Measurements from ENCODE around the gene ACOX2. TPM values are rescaled to one million over a fixed set of nuclear protein-coding genes. Genes with fewer than 3 reads are reported as not detected.

The ACOX2 gene
- total RNA-seq, 1 donor from 2014 or later: not detected

- H3K27ac Mint-ChIP-seq: no peak overlapping the region
- no peak overlapping the region for H3K4me3 Mint-ChIP-seq
- no peak for DNase-seq (ENCODE audit: low spot score)
- no peaks in the 10 kb centered on the region for H3K4me1 Mint-ChIP-seq (ENCODE audit: low read depth)
- no peaks in the 10 kb centered on the region for H3K9me3 Mint-ChIP-seq
- peaks cover 7% of the 10 kb centered on the region for H3K27me3 Mint-ChIP-seq (ENCODE audit: insufficient read depth)
- no peaks in the 10 kb centered on the region for H3K36me3 Mint-ChIP-seq (ENCODE audit: low read depth)
- intact Hi-C loops (cut with micrococcal nuclease): no loop called here
These were observed 10.5 kb downstream of the ACOX2 start for GRCh38 chr3:58526515-58526957.

- Mint-ChIP-seq H3K27me3 (ENCODE audit: insufficient read depth) (peaks cover 7% of the 10 kb centered on the region), H3K9me3 (no peaks in the 10 kb centered on the region), H3K4me3 (no peak overlapping the region), H3K4me1 (ENCODE audit: low read depth) (no peaks in the 10 kb centered on the region), H3K36me3 (ENCODE audit: low read depth) (no peaks in the 10 kb centered on the region), H3K27ac (no peak overlapping the region)
- no peak for DNase-seq (ENCODE audit: low spot score)
- intact Hi-C loops (cut with micrococcal nuclease): no loop called here
These were observed 12.6 kb downstream of the ACOX2 start for GRCh38 chr3:58524326-58524888.

DNA sequence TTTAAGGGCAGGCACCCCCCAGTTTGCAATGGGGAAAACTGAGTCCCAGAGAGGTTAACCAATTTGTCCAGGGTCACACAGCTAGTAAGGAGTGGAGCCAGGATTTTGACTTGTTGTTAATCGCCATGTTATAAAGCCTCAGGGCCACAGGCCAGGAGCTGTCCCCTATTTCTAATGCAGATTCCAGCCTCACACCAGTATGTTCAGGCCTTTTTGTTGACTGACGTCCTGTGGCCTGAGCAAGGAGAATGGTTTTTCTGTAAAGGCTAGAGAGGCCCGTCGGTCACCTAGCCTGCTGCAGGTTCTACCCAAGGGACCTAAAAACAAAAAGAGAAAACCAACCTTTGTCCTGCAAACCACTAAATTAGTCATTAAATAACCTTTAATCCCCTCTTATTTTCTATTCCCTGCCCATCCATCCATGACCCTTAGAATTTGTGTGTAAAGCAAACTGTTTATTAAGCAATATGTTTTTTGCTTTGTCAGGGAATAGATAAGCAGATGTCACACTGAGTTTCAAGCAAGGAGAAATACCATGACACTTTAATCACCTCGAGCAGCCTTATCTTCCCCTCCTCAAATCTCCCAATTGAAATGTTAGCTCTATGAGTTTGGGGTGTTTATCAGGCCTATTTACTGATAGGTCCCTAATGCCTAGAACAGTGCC, 14.1 kb downstream of the ACOX2 start:
- intact Hi-C loops (cut with micrococcal nuclease): no loop called here
- Mint-ChIP-seq H3K27ac (no peak overlapping the region), H3K4me1 (ENCODE audit: low read depth) (no peaks in the 10 kb centered on the region), H3K9me3 (no peaks in the 10 kb centered on the region), H3K36me3 (ENCODE audit: low read depth) (no peaks in the 10 kb centered on the region), H3K27me3 (ENCODE audit: insufficient read depth) (peaks cover 6% of the 10 kb centered on the region), H3K4me3 (no peak overlapping the region)
- DNase-seq (ENCODE audit: low spot score): no peak

DNA sequence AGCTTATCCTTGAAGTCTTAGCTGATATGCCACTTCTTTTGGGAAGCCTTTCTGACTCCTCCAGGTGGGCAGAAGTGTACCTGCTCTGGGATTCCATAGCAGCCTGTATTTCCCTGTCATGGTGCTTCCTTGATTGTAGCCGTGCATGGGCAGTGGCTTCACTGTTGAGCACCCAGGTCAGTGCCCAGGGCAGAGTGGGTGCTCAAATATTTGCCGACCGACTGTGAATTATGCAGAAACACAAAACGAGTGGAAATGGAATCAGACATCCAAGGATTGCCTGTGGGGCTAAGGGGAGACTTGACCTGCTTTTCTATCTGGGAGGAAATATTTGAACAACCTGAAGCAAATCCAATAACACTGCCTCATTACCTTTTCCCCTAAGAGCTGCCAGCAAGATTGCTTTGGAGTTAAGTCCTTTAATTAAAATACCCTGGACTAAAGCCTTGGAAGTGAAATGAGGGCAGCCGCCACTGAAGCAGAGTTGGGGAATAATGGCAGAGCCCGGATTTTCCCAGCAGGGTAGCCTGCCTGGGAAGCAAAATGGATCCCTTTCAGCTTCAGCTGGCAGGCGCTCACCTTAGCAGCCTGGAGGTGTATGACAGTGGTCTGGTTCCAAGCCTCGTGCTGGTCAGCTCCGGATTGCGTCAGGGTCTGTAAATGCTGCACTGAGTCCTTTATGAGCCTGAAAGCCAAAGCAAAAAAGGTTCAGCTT, 14.9 kb downstream of the ACOX2 start:
- H3K27me3 Mint-ChIP-seq (ENCODE audit: insufficient read depth): peaks cover 6% of the 10 kb centered on the region
- intact Hi-C loops (cut with micrococcal nuclease): no loop called here
- no peak overlapping the region for H3K27ac Mint-ChIP-seq
- no peaks in the 10 kb centered on the region for H3K9me3 Mint-ChIP-seq
- H3K36me3 Mint-ChIP-seq (ENCODE audit: low read depth): no peaks in the 10 kb centered on the region
- no peaks in the 10 kb centered on the region for H3K4me1 Mint-ChIP-seq (ENCODE audit: low read depth)
- no peak for DNase-seq (ENCODE audit: low spot score)
- H3K4me3 Mint-ChIP-seq: no peak overlapping the region

GRCh38 chr3:58521336-58521670, 15.7 kb downstream of the ACOX2 start:
- no peak for DNase-seq (ENCODE audit: low spot score)
- intact Hi-C loops (cut with micrococcal nuclease): no loop called here
- H3K27me3 Mint-ChIP-seq (ENCODE audit: insufficient read depth): peaks cover 6% of the 10 kb centered on the region
- H3K9me3 Mint-ChIP-seq: no peaks in the 10 kb centered on the region
- no peaks in the 10 kb centered on the region for H3K36me3 Mint-ChIP-seq (ENCODE audit: low read depth)
- H3K4me1 Mint-ChIP-seq (ENCODE audit: low read depth): no peaks in the 10 kb centered on the region
- H3K4me3 Mint-ChIP-seq: no peak overlapping the region
- H3K27ac Mint-ChIP-seq: no peak overlapping the region

DNA sequence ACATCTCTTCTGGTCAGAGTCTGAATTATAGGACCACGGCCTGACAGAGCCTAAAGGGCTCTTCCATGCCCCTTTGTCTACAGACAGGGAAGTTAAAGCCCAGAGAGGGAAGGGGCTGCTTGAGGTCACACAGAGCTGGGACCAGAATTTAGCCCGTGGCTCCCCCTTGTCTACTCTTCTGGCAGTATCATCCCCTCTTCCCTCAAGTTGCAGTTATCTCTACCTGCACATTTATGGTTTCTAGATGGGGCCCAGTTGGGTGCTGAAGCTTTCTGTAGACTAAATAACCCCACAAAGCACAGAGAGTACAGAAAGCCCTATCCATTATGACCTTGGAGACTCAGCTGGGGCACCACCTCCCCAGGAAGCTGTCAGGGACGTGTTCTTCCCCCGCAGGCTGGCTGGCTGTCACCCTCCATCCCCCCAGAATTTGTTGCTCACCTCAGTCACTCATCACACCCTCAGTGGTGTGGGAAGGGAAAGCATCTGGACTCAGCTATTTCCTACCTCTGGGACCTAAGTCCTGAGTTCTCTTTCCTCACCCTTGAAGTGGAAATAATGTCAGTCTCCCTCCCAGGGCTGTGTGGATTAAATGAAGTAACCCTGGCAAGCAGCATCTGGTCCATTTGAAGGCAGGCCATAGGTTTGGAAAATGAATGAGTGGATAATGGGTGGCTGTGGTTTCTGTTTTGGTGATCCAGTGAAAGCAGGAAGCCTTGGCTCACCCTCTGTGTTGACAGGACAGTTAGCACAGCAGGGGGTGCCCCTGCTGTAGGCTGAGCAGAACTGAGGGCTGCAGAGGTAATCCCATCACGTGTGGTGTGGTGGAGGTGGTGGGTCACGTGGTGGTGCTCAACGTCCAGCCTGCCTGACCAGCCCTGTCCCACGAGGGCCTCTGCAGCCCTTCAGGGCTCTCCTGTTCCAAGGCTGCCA, 16.3 kb downstream of the ACOX2 start:
- H3K27me3 Mint-ChIP-seq (ENCODE audit: insufficient read depth): peaks cover 2% of the 10 kb centered on the region
- no peaks in the 10 kb centered on the region for H3K36me3 Mint-ChIP-seq (ENCODE audit: low read depth)
- no peaks in the 10 kb centered on the region for H3K9me3 Mint-ChIP-seq
- intact Hi-C loops (cut with micrococcal nuclease): no loop called here
- DNase-seq (ENCODE audit: low spot score): no peak
- H3K4me3 Mint-ChIP-seq: no peak overlapping the region
- H3K27ac Mint-ChIP-seq: no peak overlapping the region
- no peaks in the 10 kb centered on the region for H3K4me1 Mint-ChIP-seq (ENCODE audit: low read depth)

- peaks cover 2% of the 10 kb centered on the region for H3K27me3 Mint-ChIP-seq (ENCODE audit: insufficient read depth)
- no peak overlapping the region for H3K27ac Mint-ChIP-seq
- no peak for DNase-seq (ENCODE audit: low spot score)
- intact Hi-C loops (cut with micrococcal nuclease): no loop called here
- H3K4me1 Mint-ChIP-seq (ENCODE audit: low read depth): no peaks in the 10 kb centered on the region
- no peak overlapping the region for H3K4me3 Mint-ChIP-seq
- H3K36me3 Mint-ChIP-seq (ENCODE audit: low read depth): no peaks in the 10 kb centered on the region
- H3K9me3 Mint-ChIP-seq: no peaks in the 10 kb centered on the region
These were observed 17.2 kb downstream of the ACOX2 start for GRCh38 chr3:58519668-58520402.

GRCh38 chr3:58518291-58518789, 18.6 kb downstream of the ACOX2 start:
- no peak overlapping the region for H3K4me3 Mint-ChIP-seq
- DNase-seq (ENCODE audit: low spot score): no peak
- intact Hi-C loops (cut with micrococcal nuclease): no loop called here
- no peaks in the 10 kb centered on the region for H3K4me1 Mint-ChIP-seq (ENCODE audit: low read depth)
- H3K36me3 Mint-ChIP-seq (ENCODE audit: low read depth): no peaks in the 10 kb centered on the region
- no peak overlapping the region for H3K27ac Mint-ChIP-seq
- H3K9me3 Mint-ChIP-seq: no peaks in the 10 kb centered on the region
- H3K27me3 Mint-ChIP-seq (ENCODE audit: insufficient read depth): peaks cover 2% of the 10 kb centered on the region

GRCh38 chr3:58514405-58514804, 22.6 kb downstream of the ACOX2 start:
- no peaks in the 10 kb centered on the region for H3K4me1 Mint-ChIP-seq (ENCODE audit: low read depth)
- H3K9me3 Mint-ChIP-seq: no peaks in the 10 kb centered on the region
- intact Hi-C loops (cut with micrococcal nuclease): no loop called here
- DNase-seq (ENCODE audit: low spot score): no peak
- H3K4me3 Mint-ChIP-seq: no peak overlapping the region
- H3K27me3 Mint-ChIP-seq (ENCODE audit: insufficient read depth): peaks cover 5% of the 10 kb centered on the region
- H3K36me3 Mint-ChIP-seq (ENCODE audit: low read depth): no peaks in the 10 kb centered on the region
- H3K27ac Mint-ChIP-seq: no peak overlapping the region

DNA sequence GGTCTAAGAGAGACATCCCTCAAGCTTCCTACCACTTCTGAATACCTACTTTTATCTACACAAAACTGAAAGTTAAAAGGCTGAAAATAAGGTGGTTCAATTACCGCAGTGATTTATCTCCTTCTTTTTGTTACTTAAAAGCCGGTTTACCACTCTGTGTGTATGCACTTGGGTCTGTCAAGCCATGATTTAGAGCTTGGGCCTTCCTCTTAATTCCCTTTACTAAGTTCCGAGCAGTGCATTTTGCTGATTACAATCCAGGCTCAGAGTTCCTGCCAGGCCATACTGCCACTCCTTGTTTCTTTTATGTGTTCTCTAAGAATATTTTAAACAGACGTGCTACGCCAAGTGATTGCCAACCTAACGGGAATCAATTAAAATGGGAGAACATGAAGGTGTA, 28.6 kb downstream of the ACOX2 start:
- intact Hi-C loops (cut with micrococcal nuclease): no loop called here
- H3K9me3 Mint-ChIP-seq: no peaks in the 10 kb centered on the region
- H3K4me1 Mint-ChIP-seq (ENCODE audit: low read depth): no peaks in the 10 kb centered on the region
- DNase-seq (ENCODE audit: low spot score): no peak
- H3K36me3 Mint-ChIP-seq (ENCODE audit: low read depth): no peaks in the 10 kb centered on the region
- H3K27me3 Mint-ChIP-seq (ENCODE audit: insufficient read depth): peaks cover 3% of the 10 kb centered on the region
- H3K27ac Mint-ChIP-seq: no peak overlapping the region
- H3K4me3 Mint-ChIP-seq: no peak overlapping the region

GRCh38 chr3:58507356-58508078, 29.5 kb downstream of the ACOX2 start:
- Mint-ChIP-seq H3K4me3 (no peak overlapping the region), H3K27me3 (ENCODE audit: insufficient read depth) (peaks cover 3% of the 10 kb centered on the region), H3K4me1 (ENCODE audit: low read depth) (no peaks in the 10 kb centered on the region), H3K9me3 (no peaks in the 10 kb centered on the region), H3K36me3 (ENCODE audit: low read depth) (no peaks in the 10 kb centered on the region), H3K27ac (no peak overlapping the region)
- DNase-seq (ENCODE audit: low spot score): no peak
- intact Hi-C loops (cut with micrococcal nuclease): no loop called here

- Mint-ChIP-seq H3K36me3 (ENCODE audit: low read depth) (peaks cover 12% of the 10 kb centered on the region), H3K4me3 (no peak overlapping the region), H3K9me3 (no peaks in the 10 kb centered on the region), H3K4me1 (ENCODE audit: low read depth) (no peaks in the 10 kb centered on the region), H3K27me3 (ENCODE audit: insufficient read depth) (no peaks in the 10 kb centered on the region), H3K27ac (no peak overlapping the region)
- no peak for DNase-seq (ENCODE audit: low spot score)
- intact Hi-C loops (cut with micrococcal nuclease): no loop called here
These were observed 34.1 kb downstream of the ACOX2 start for GRCh38 chr3:58502872-58503271.
